ENCODE results near the gene LARGE2. TPM values are rescaled to one million over a fixed set of nuclear protein-coding genes. Genes with fewer than 3 reads are reported as not detected.

The LARGE2 gene
- total RNA-seq, 6 donors from 2014 or later, result 4.3 to 10.6 (median 7.1) TPM

DNA sequence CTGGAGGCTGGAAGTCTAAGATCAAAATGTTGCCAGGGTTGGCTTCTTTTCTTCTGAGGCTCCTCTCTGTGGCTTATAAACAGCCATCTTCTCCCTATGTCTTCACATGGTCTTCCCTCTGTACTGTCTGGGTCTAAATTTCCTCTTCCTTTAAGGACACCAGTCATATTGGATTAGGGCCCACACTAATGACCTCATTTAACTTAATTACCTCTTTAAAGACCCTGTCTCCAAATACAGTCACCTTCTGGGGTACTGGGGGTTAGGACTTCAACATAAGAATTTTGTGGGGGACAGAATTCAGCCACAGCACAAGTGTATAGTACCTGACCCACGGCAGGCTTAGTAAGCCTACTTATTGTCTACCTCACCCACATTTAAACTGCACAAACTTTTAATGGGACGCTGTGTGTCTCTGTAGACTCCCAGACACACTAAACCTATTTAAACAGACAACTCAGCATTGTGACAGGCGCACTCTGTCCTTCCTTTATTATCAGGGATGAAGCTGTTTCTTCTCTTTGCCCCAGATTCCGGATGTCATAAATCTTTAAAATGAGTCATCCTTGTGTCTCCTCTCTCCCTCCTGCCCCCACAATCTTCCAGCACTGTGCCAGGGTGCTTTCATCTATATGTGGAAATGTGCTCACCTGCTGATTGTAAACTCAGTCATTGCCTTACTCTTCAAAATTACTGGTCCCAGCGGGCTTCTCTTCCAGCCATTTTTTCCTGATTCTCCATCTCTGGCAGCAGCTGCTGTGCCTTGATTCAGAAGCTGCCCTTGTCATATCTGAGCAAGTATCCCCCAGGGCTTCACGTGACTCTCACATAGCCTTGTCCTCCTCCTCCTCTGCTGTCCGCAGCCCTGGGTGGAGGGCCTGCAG lies 42.4 kb upstream of the LARGE2 start:
- TF ChIP-seq, protein P1, sequence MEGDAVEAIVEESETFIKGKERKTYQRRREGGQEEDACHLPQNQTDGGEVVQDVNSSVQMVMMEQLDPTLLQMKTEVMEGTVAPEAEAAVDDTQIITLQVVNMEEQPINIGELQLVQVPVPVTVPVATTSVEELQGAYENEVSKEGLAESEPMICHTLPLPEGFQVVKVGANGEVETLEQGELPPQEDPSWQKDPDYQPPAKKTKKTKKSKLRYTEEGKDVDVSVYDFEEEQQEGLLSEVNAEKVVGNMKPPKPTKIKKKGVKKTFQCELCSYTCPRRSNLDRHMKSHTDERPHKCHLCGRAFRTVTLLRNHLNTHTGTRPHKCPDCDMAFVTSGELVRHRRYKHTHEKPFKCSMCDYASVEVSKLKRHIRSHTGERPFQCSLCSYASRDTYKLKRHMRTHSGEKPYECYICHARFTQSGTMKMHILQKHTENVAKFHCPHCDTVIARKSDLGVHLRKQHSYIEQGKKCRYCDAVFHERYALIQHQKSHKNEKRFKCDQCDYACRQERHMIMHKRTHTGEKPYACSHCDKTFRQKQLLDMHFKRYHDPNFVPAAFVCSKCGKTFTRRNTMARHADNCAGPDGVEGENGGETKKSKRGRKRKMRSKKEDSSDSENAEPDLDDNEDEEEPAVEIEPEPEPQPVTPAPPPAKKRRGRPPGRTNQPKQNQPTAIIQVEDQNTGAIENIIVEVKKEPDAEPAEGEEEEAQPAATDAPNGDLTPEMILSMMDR (IDR thresholded peaks at IDR 0.05), result no peak
- TF ChIP-seq POLR2AphosphoS5 (IDR thresholded peaks at IDR 0.05) (no peak), EP300 (IDR thresholded peaks at IDR 0.05) (no peak)
- no peak for DNase-seq
- Histone ChIP-seq H3K4me1 (peaks cover 0 to 1% (median under 1%) of the 10 kb centered on the region in 4 donors), H3K4me3 (no peak overlapping the region), H3K36me3 (peaks cover 19 to 68% (median 56%) of the 10 kb centered on the region in 4 donors), H3K9me3 (no peaks in the 10 kb centered on the region), H3K27ac (no peak overlapping the region), H3K27me3 (no peaks in the 10 kb centered on the region)
- no peak for ATAC-seq (ENCODE audit: low FRiP score in 2 of 2)
- 95 to 96% methylated on average over 7 of the region's 7 CpGs for WGBS, 2 donors

DNA sequence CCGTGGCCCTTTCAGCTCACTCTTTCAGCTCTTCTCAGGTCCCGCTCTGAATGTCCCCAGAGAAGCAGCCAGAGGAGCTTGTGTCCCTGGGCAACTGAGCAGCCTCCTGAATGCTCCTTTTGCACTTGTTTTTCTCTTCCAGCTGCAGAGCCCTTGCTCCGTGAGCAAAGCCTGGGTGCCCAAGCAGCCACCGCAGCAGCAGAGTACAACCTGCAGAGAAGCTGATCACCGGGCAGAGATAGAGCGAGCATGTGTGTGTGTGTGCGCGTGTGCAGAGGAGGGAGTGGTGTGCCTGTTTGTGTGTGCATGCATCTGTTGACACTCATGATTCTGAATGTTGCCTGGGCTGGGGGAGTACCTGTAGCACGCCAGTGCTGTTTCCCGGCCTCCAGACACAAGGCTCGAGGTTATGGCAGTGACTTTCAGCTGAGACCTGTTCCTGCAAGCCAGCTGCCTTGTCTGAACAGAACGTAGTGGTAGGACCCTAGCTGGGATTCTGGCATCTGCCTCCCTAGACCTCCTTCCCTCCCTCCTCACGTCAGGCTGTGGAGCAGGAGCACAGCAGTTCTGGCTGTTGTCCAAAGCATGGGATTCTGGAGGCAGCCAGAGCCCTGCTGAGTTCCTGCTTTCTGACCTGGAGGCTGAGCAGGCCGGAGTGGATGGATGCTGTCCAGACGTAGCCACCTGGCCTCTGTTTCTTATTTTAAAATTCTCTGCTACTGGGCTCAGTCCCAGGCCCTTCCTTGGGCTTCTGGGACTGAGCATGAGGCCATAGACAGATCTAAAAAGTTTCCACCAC lies 41.5 kb upstream of the LARGE2 start:
- ATAC-seq (ENCODE audit: low FRiP score in 2 of 2), result no peak
- Histone ChIP-seq H3K4me1 (peaks cover 3 to 9% (median 6%) of the 10 kb centered on the region in 4 donors), H3K4me3 (no peak overlapping the region), H3K27ac (no peak overlapping the region), H3K9me3 (no peaks in the 10 kb centered on the region), H3K36me3 (peaks cover 19 to 59% (median 49%) of the 10 kb centered on the region in 4 donors), H3K27me3 (peaks cover 0 to 3% (median 0%) of the 10 kb centered on the region in 4 donors)
- TF ChIP-seq POLR2AphosphoS5 (IDR thresholded peaks at IDR 0.05) (no peak), POLR2A (IDR thresholded peaks at IDR 0.05) (no peak), EP300 (IDR thresholded peaks at IDR 0.05) (no peak)
- TF ChIP-seq, protein P1 (IDR thresholded peaks at IDR 0.05), result no peak
- 90 to 93% methylated on average over 13 to 15 of the region's 15 CpGs for WGBS, 2 donors
- DNase-seq, result no peak

DNA sequence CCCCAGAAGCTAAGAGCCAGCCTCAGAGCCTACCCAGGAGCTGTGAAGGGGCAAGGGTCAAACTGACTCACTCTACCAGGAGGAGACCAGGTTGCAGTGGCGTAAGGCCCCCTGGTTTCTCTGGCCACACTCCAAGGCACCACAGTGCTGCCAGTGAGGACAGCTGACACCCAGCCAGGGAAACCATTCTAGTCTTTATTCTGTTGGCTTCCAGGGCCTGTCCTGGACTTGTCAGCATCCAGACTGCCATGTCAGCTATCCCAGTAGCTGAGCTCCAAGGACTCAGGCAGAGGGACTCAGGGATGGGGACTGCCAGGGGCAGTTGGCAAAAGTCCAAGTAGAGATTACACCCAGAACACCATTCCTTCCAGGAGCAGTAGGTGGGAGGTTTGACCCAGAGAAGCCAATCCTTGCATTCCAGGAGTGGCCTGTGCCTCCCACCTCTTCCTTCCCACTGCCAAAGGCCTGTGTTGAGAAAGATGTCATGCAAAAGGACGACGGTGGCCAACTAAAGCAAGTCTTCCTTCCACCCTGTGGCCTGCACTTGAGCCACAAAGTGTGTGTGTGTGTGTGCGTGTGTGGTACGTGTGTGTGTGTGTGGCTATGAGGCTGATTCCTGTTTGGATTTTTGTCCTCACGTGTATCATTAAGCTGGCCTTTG lies 40.6 kb upstream of the LARGE2 start:
- peaks cover 0 to 5% (median 0%) of the 10 kb centered on the region in 4 donors for H3K27me3 ChIP-seq
- H3K9me3 ChIP-seq, result no peaks in the 10 kb centered on the region
- peaks cover 18 to 50% (median 44%) of the 10 kb centered on the region in 4 donors for H3K36me3 ChIP-seq
- ATAC-seq (ENCODE audit: low FRiP score in 2 of 2), result no peak
- no peak overlapping the region for H3K27ac ChIP-seq
- no peak overlapping the region for H3K4me3 ChIP-seq
- DNase-seq, result no peak
- 71 to 83% methylated on average over 5 to 6 of the region's 6 CpGs for WGBS, 2 donors
- H3K4me1 ChIP-seq, result peaks cover 5 to 12% (median 8%) of the 10 kb centered on the region in 4 donors
- TF ChIP-seq EP300 (IDR thresholded peaks at IDR 0.05) (no peak), POLR2A (IDR thresholded peaks at IDR 0.05) (no peak), POLR2AphosphoS5 (IDR thresholded peaks at IDR 0.05) (no peak)
- TF ChIP-seq, protein P1 (IDR thresholded peaks at IDR 0.05), result no peak

DNA sequence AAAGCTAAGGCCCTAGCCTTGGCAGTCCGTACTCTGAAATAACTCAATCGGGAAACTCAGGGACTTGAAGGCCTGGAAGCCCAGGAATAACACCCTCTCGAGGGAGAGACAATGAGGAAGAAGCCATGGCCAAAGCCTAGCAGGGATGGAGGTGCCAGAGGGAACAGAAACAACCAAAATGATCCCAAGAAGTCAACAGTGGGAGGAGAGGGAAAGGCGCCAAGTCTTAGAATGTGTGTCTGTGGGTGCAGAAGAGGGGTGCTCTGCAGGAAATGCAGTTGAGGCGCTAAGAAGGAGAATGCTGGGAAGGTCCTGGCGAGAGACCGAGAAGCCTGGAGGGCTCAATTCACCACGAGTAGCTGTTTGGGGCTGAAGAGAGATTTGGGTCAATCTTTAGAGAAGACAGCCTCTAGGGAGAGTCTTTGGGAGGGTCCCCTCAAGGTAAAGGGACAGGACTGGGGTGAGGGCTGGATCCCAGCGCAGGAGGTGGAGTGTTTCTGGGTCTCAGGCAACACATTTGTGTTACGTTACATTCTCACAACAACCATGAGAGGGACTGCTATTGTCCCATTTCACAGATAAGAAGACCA lies 37.8 kb upstream of the LARGE2 start:
- TF ChIP-seq EP300 (IDR thresholded peaks at IDR 0.05) (no peak), POLR2AphosphoS5 (IDR thresholded peaks at IDR 0.05) (no peak), POLR2A (IDR thresholded peaks at IDR 0.05) (no peak)
- TF ChIP-seq, protein P1 (IDR thresholded peaks at IDR 0.05), result no peak
- H3K9me3 ChIP-seq, result no peaks in the 10 kb centered on the region
- ATAC-seq (ENCODE audit: low FRiP score in 2 of 2) (no peak), DNase-seq (no peak)
- H3K4me3 ChIP-seq, result no peak overlapping the region
- H3K4me1 ChIP-seq, result peaks cover 5 to 12% (median 8%) of the 10 kb centered on the region in 4 donors
- no peak overlapping the region for H3K27ac ChIP-seq
- 84 to 86% methylated on average over 10 of the region's 10 CpGs for whole genome bisulfite sequencing, 2 donors
- peaks cover 11 to 31% (median 26%) of the 10 kb centered on the region in 4 donors for H3K36me3 ChIP-seq
- peaks cover 0 to 5% (median 0%) of the 10 kb centered on the region in 4 donors for H3K27me3 ChIP-seq
